BLaER1 treated with 17β-estradiol and CSF1 and Interleukin-3, amounts not matched to agents 10 nM and 100 nM (cell line): Measurements from ENCODE around the gene FADD.

Source experiments
- H3K27ac ChIP-seq, 11 experiments: shearing (Covaris generic); formaldehyde crosslinking; 2 replicates each; pipeline ENCODE4 v1.8.1; 2022
- H3K27me3 ChIP-seq, 11 experiments: shearing (Covaris generic); formaldehyde crosslinking; 2 replicates each; pipeline ENCODE4 v1.8.1; 2022
- H3K36me3 ChIP-seq, 11 experiments: shearing (Covaris generic); formaldehyde crosslinking; 2 replicates each; pipeline ENCODE4 v1.8.1; 2022
- H3K4me1 ChIP-seq, 10 experiments: shearing (Covaris generic); formaldehyde crosslinking; 2 replicates each; pipeline ENCODE4 v1.8.1; 2022
- H3K4me2 ChIP-seq, 11 experiments: shearing (Covaris generic); formaldehyde crosslinking; 2 replicates each; pipeline ENCODE4 v1.8.1; 2022
- H3K4me3 ChIP-seq, 10 experiments: shearing (Covaris generic); formaldehyde crosslinking; 2 replicates each; pipeline ENCODE4 v1.8.1; 2022
- H3K9ac ChIP-seq, 11 experiments: shearing (Covaris generic); formaldehyde crosslinking; 2 replicates each; pipeline ENCODE4 v1.8.1; 2022
- H3K9me3 ChIP-seq, 11 experiments: shearing (Covaris generic); formaldehyde crosslinking; replicated peaks in 1 of 11; 2 replicates each; pipeline ENCODE4 v1.8.1; 2022
- H4K20me1 ChIP-seq, 11 experiments: shearing (Covaris generic); formaldehyde crosslinking; 2 replicates each; pipeline ENCODE4 v1.8.1; 2022
- Cebpa-rat ChIP-seq, 11 experiments: shearing (Covaris generic); IDR thresholded peaks; 2 replicates each; pipeline ENCODE4 v1.8.1; 2022

The FADD gene

GRCh38 chr11:70175236-70175698 lies 27.8 kb upstream of the FADD start:
- Histone ChIP-seq H3K27ac (peak overlapping the region in 8 of 11 experiments; percentile 36 to 64 (median 50); a peak in 14 of 22 replicates), H3K9me3 (no peaks in the 10 kb centered on the region), H3K27me3 (no peaks in the 10 kb centered on the region), H3K4me1 (peaks cover 9 to 20% (median 16%) of the 10 kb centered on the region in 10 experiments), H3K9ac (peak overlapping the region in 4 of 11 experiments; percentile 16 to 48 (median 26); a peak in 5 of 22 replicates), H3K36me3 (no peaks in the 10 kb centered on the region), H3K4me3 (no peak overlapping the region), H3K4me2 (peak overlapping the region; percentile 49 to 84 (median 71)), H4K20me1 (no peaks in the 10 kb centered on the region)
- TF ChIP-seq Cebpa-rat (IDR thresholded peaks at IDR 0.05), result no peak

- H3K9me3 ChIP-seq, result no peaks in the 10 kb centered on the region
- no peak overlapping the region; a peak in 1 of 22 replicates for H3K4me2 ChIP-seq
- H3K27ac ChIP-seq, result no peak overlapping the region
- no peaks in the 10 kb centered on the region for H3K27me3 ChIP-seq
- no peaks in the 10 kb centered on the region; a peak in 1 of 22 replicates for H4K20me1 ChIP-seq
- peaks cover 9 to 23% (median 17%) of the 10 kb centered on the region in 10 experiments for H3K4me1 ChIP-seq
- H3K9ac ChIP-seq, result no peak overlapping the region
- no peak overlapping the region for H3K4me3 ChIP-seq
- no peaks in the 10 kb centered on the region for H3K36me3 ChIP-seq
- no peak for TF ChIP-seq Cebpa-rat (IDR thresholded peaks at IDR 0.05)
These were observed 26.0 kb upstream of the FADD start for GRCh38 chr11:70176940-70177689.

GRCh38 chr11:70180906-70181305 lies 22.2 kb upstream of the FADD start:
- Histone ChIP-seq H3K4me1 (peaks cover 0 to 40% (median 36%) of the 10 kb centered on the region in 10 experiments; a peak in 19 of 20 replicates), H3K9me3 (no peaks in the 10 kb centered on the region), H3K4me2 (no peak overlapping the region), H3K9ac (no peak overlapping the region), H3K27me3 (no peaks in the 10 kb centered on the region), H3K27ac (peak overlapping the region in 2 of 11 experiments; percentile 78 to 79; a peak in 4 of 22 replicates), H3K4me3 (no peak overlapping the region), H3K36me3 (no peaks in the 10 kb centered on the region), H4K20me1 (peaks cover 0 to 6% (median 0%) of the 10 kb centered on the region in 11 experiments; a peak in 1 of 22 replicates)
- TF ChIP-seq Cebpa-rat (IDR thresholded peaks at IDR 0.05), result no peak

- Histone ChIP-seq H3K27me3 (no peaks in the 10 kb centered on the region), H3K9me3 (no peaks in the 10 kb centered on the region), H3K9ac (no peak overlapping the region), H3K27ac (peak overlapping the region in 4 of 11 experiments; percentile 61 to 79 (median 74); a peak in 6 of 22 replicates), H3K36me3 (no peaks in the 10 kb centered on the region), H3K4me1 (peaks cover 0 to 53% (median 48%) of the 10 kb centered on the region in 10 experiments; a peak in 19 of 20 replicates), H4K20me1 (peaks cover 0 to 11% (median 0%) of the 10 kb centered on the region in 11 experiments; a peak in 1 of 22 replicates), H3K4me2 (peak overlapping the region in 4 of 11 experiments; percentile 82 to 94 (median 90); a peak in 4 of 22 replicates), H3K4me3 (no peak overlapping the region)
- no peak for TF ChIP-seq Cebpa-rat (IDR thresholded peaks at IDR 0.05)
These were observed 20.8 kb upstream of the FADD start for GRCh38 chr11:70182266-70182665.

- no peaks in the 10 kb centered on the region for H3K27me3 ChIP-seq
- peaks cover 0 to 15% (median 0%) of the 10 kb centered on the region in 11 experiments; a peak in 1 of 22 replicates for H4K20me1 ChIP-seq
- no peaks in the 10 kb centered on the region for H3K36me3 ChIP-seq
- no peaks in the 10 kb centered on the region for H3K9me3 ChIP-seq
- TF ChIP-seq Cebpa-rat (IDR thresholded peaks at IDR 0.05), result no peak
- H3K4me2 ChIP-seq, result peak overlapping the region; percentile 18 to 95 (median 89); a peak in 19 of 22 replicates
- H3K4me1 ChIP-seq, result peaks cover 0 to 55% (median 51%) of the 10 kb centered on the region in 10 experiments; a peak in 19 of 20 replicates
- peak overlapping the region in 6 of 11 experiments; percentile 61 to 79 (median 70); a peak in 13 of 22 replicates for H3K27ac ChIP-seq
- peak overlapping the region in 7 of 11 experiments; percentile 2 to 66 (median 21); a peak in 10 of 22 replicates for H3K9ac ChIP-seq
- H3K4me3 ChIP-seq, result 0 out of 20 replicates have a peak overlapping the region, but pooled peaks of 1 of the 10 experiments have one; percentile 28
These were observed 20.1 kb upstream of the FADD start for GRCh38 chr11:70183032-70183431.

GRCh38 chr11:70183483-70184176 lies 19.5 kb upstream of the FADD start:
- Histone ChIP-seq H3K36me3 (no peaks in the 10 kb centered on the region), H3K27me3 (no peaks in the 10 kb centered on the region), H3K4me2 (peak overlapping the region; percentile 18 to 95 (median 89); a peak in 20 of 22 replicates), H4K20me1 (peaks cover 0 to 15% (median 0%) of the 10 kb centered on the region in 11 experiments; a peak in 1 of 22 replicates), H3K4me1 (peaks cover 0 to 55% (median 51%) of the 10 kb centered on the region in 10 experiments; a peak in 19 of 20 replicates), H3K9ac (peak overlapping the region in 7 of 11 experiments; percentile 3 to 66 (median 38); a peak in 12 of 22 replicates), H3K4me3 (peak overlapping the region in 2 of 10 experiments; percentile 26 to 28; a peak in 1 of 20 replicates), H3K9me3 (no peaks in the 10 kb centered on the region), H3K27ac (peak overlapping the region in 7 of 11 experiments; percentile 35 to 79 (median 69); a peak in 15 of 22 replicates)
- TF ChIP-seq Cebpa-rat (IDR thresholded peaks at IDR 0.05), result peak in 8 of 11 experiments; percentile 45 to 97 (median 90); a peak in 14 of 22 replicates

GRCh38 chr11:70184396-70184795 lies 18.7 kb upstream of the FADD start:
- H3K9me3 ChIP-seq, result no peaks in the 10 kb centered on the region
- peaks cover 0 to 55% (median 51%) of the 10 kb centered on the region in 10 experiments; a peak in 19 of 20 replicates for H3K4me1 ChIP-seq
- TF ChIP-seq Cebpa-rat (IDR thresholded peaks at IDR 0.05), result no peak
- H3K4me2 ChIP-seq, result peak overlapping the region in 10 of 11 experiments; percentile 18 to 95 (median 90); a peak in 19 of 22 replicates
- H3K36me3 ChIP-seq, result no peaks in the 10 kb centered on the region
- peaks cover 0 to 15% (median 0%) of the 10 kb centered on the region in 11 experiments; a peak in 1 of 22 replicates for H4K20me1 ChIP-seq
- H3K4me3 ChIP-seq, result no peak overlapping the region
- no peaks in the 10 kb centered on the region for H3K27me3 ChIP-seq
- H3K9ac ChIP-seq, result peak overlapping the region in 7 of 11 experiments; percentile 3 to 66 (median 38); a peak in 11 of 22 replicates
- H3K27ac ChIP-seq, result peak overlapping the region in 7 of 11 experiments; percentile 35 to 79 (median 69); a peak in 12 of 22 replicates

- Histone ChIP-seq H3K27ac (peak overlapping the region in 6 of 11 experiments; percentile 6 to 79 (median 26); a peak in 8 of 22 replicates), H3K27me3 (no peaks in the 10 kb centered on the region), H3K4me3 (no peak overlapping the region), H4K20me1 (peaks cover 0 to 15% (median 0%) of the 10 kb centered on the region in 11 experiments; a peak in 1 of 22 replicates), H3K9ac (peak overlapping the region in 4 of 11 experiments; percentile 4 to 64 (median 31); a peak in 3 of 22 replicates), H3K4me1 (peaks cover 0 to 55% (median 51%) of the 10 kb centered on the region in 10 experiments; a peak in 19 of 20 replicates), H3K4me2 (peak overlapping the region in 9 of 11 experiments; percentile 7 to 95 (median 90); a peak in 16 of 22 replicates), H3K36me3 (no peaks in the 10 kb centered on the region), H3K9me3 (no peaks in the 10 kb centered on the region)
- no peak for TF ChIP-seq Cebpa-rat (IDR thresholded peaks at IDR 0.05)
These were observed 17.6 kb upstream of the FADD start for GRCh38 chr11:70185348-70186055.
